Osteocyte (in vitro differentiated cells): Measurements from ENCODE around the gene C20orf96. TPM values are rescaled to one million over a fixed set of nuclear protein-coding genes. Genes with fewer than 3 reads are reported as not detected.

Experiments used
- DNase-seq: peaks from one replicate; pipeline ENCODE4 v3.0.0; 2021; ENCODE audit warnings: mixed read lengths; ENCODE audit not compliant: unreplicated experiment; ENCODE audit errors: extremely low spot score
- H3K27ac Mint-ChIP-seq: one replicate; pipeline ENCODE4 v1.8.0; 2021; ENCODE audit warnings: mild to moderate bottlenecking, mixed read lengths; ENCODE audit not compliant: unreplicated experiment
- H3K27me3 Mint-ChIP-seq: one replicate; pipeline ENCODE4 v1.8.0; 2021; ENCODE audit warnings: mixed read lengths; ENCODE audit not compliant: unreplicated experiment
- H3K36me3 Mint-ChIP-seq: one replicate; pipeline ENCODE4 v1.8.0; 2021; ENCODE audit warnings: mixed read lengths; ENCODE audit not compliant: unreplicated experiment
- H3K4me1 Mint-ChIP-seq: one replicate; pipeline ENCODE4 v1.8.0; 2021; ENCODE audit warnings: mixed read lengths; ENCODE audit not compliant: unreplicated experiment
- H3K4me3 Mint-ChIP-seq: one replicate; pipeline ENCODE4 v1.8.0; 2021; ENCODE audit warnings: mild to moderate bottlenecking, moderate library complexity, mixed read lengths; ENCODE audit not compliant: unreplicated experiment
- H3K9me3 Mint-ChIP-seq: one replicate; pipeline ENCODE4 v1.8.0; 2021; ENCODE audit warnings: mixed read lengths; ENCODE audit not compliant: unreplicated experiment
- CTCF ChIP-seq: fragments of 200-600 bp; sonication (generic); IDR thresholded peaks from 2 replicates; pipeline ENCODE4 v1.5.0; 2021; ENCODE audit warnings: antibody characterized with exemption, mild to moderate bottlenecking, moderate library complexity
- total RNA-seq: library from RNA; stranded (reverse); gene quantifications from 2 replicates; pipeline ENCODE4 v1.2.1, GENCODE V29; 2021

The C20orf96 gene
- total RNA-seq, 1 donor from 2014 or later = 19.9 TPM

- Mint-ChIP-seq H3K36me3 (no peaks in the 10 kb centered on the region), H3K4me1 (peaks cover 34% of the 10 kb centered on the region), H3K9me3 (no peaks in the 10 kb centered on the region), H3K27ac (peak overlapping the region; percentile 97), H3K4me3 (peak overlapping the region; percentile 84), H3K27me3 (no peaks in the 10 kb centered on the region)
- DNase-seq = no peak
- TF ChIP-seq CTCF = no peak
Measured at GRCh38 chr20:310645-311044, 20.1 kb upstream of the C20orf96 start.

GRCh38 chr20:309841-310644, 19.5 kb upstream of the C20orf96 start:
- Mint-ChIP-seq H3K36me3 (no peaks in the 10 kb centered on the region), H3K9me3 (no peaks in the 10 kb centered on the region), H3K4me1 (peaks cover 34% of the 10 kb centered on the region), H3K27ac (peak overlapping the region; percentile 97), H3K4me3 (peak overlapping the region; percentile 84), H3K27me3 (no peaks in the 10 kb centered on the region)
- no peak for TF ChIP-seq CTCF
- DNase-seq = peak; percentile 99

GRCh38 chr20:309306-309840, 18.8 kb upstream of the C20orf96 start:
- Mint-ChIP-seq H3K27me3 (no peaks in the 10 kb centered on the region), H3K4me3 (peak overlapping the region; percentile 84), H3K36me3 (no peaks in the 10 kb centered on the region), H3K27ac (peak overlapping the region; percentile 97), H3K4me1 (peaks cover 34% of the 10 kb centered on the region), H3K9me3 (no peaks in the 10 kb centered on the region)
- TF ChIP-seq CTCF = peak; percentile 23
- no peak for DNase-seq

- peak overlapping the region; percentile 97 for H3K27ac Mint-ChIP-seq
- TF ChIP-seq CTCF = no peak
Measured at GRCh38 chr20:308427-309038, 18.0 kb upstream of the C20orf96 start.

GRCh38 chr20:305745-306144, 15.2 kb upstream of the C20orf96 start:
- no peak overlapping the region for H3K27ac Mint-ChIP-seq
- peaks cover 41% of the 10 kb centered on the region for H3K4me1 Mint-ChIP-seq
- peaks cover 2% of the 10 kb centered on the region for H3K36me3 Mint-ChIP-seq
- no peak for DNase-seq
- TF ChIP-seq CTCF = no peak
- no peaks in the 10 kb centered on the region for H3K27me3 Mint-ChIP-seq
- H3K9me3 Mint-ChIP-seq = no peaks in the 10 kb centered on the region
- H3K4me3 Mint-ChIP-seq = no peak overlapping the region

More at GRCh38 chr20:308427-309038, 18.0 kb upstream of the C20orf96 start:
- Mint-ChIP-seq H3K9me3 (no peaks in the 10 kb centered on the region), H3K36me3 (no peaks in the 10 kb centered on the region), H3K4me1 (peaks cover 34% of the 10 kb centered on the region), H3K27me3 (no peaks in the 10 kb centered on the region), H3K4me3 (no peak overlapping the region)
- DNase-seq = no peak
